ENCODE measurements around the gene COQ8B. TPM values are rescaled to one million over a fixed set of nuclear protein-coding genes. Genes with fewer than 3 reads are reported as not detected.

The COQ8B gene
- total RNA-seq, 1 experiment from 2014 or later, result 62.9 TPM

DNA sequence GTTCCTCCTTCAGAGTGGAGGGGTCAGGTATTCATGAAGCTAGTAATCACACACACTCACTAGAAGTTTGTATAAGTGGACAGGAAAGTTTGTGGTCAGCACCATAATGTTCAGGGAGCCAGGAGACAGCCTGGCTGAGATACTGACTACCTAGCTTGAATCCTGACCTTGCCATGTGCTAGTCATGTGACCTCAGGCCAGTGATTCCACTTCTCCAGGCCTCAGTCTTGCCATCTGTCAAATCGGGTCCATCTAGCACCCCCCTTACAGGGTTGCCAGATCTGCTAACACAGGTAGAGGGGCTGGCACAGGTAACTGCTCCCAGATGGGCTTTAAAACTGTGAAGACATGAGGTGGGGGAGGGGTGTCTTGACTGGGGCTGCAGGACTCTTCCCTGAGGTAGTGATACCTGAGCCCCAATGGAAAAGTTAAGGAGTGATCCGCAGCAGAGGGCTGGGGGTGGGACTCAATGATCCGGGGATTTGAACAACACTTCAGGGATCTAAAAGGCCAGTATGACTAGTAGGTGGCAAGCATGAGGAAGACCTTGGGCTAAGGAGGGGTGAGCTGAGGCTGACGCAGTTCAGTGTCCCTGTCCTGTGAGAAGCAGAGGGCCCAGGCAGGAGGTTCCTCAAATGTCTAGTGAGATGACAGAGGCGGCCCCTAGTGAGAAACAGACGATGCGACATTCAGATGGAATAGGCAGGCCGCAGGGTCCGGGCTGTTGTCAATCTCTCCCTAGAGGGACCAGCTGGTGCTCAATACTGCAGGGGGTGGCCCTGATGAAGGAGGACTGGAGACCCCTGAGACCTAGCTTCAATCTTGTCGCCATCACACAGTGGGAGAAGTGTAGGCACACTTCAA lies 25.1 kb upstream of the COQ8B start (continued):
- TF ChIP-seq, protein P1, sequence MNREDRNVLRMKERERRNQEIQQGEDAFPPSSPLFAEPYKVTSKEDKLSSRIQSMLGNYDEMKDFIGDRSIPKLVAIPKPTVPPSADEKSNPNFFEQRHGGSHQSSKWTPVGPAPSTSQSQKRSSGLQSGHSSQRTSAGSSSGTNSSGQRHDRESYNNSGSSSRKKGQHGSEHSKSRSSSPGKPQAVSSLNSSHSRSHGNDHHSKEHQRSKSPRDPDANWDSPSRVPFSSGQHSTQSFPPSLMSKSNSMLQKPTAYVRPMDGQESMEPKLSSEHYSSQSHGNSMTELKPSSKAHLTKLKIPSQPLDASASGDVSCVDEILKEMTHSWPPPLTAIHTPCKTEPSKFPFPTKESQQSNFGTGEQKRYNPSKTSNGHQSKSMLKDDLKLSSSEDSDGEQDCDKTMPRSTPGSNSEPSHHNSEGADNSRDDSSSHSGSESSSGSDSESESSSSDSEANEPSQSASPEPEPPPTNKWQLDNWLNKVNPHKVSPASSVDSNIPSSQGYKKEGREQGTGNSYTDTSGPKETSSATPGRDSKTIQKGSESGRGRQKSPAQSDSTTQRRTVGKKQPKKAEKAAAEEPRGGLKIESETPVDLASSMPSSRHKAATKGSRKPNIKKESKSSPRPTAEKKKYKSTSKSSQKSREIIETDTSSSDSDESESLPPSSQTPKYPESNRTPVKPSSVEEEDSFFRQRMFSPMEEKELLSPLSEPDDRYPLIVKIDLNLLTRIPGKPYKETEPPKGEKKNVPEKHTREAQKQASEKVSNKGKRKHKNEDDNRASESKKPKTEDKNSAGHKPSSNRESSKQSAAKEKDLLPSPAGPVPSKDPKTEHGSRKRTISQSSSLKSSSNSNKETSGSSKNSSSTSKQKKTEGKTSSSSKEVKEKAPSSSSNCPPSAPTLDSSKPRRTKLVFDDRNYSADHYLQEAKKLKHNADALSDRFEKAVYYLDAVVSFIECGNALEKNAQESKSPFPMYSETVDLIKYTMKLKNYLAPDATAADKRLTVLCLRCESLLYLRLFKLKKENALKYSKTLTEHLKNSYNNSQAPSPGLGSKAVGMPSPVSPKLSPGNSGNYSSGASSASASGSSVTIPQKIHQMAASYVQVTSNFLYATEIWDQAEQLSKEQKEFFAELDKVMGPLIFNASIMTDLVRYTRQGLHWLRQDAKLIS (CRISPR knock-in tag; IDR thresholded peaks at IDR 0.05; ENCODE audit: borderline replicate concordance), result no peak
- TF ChIP-seq, protein P2, sequence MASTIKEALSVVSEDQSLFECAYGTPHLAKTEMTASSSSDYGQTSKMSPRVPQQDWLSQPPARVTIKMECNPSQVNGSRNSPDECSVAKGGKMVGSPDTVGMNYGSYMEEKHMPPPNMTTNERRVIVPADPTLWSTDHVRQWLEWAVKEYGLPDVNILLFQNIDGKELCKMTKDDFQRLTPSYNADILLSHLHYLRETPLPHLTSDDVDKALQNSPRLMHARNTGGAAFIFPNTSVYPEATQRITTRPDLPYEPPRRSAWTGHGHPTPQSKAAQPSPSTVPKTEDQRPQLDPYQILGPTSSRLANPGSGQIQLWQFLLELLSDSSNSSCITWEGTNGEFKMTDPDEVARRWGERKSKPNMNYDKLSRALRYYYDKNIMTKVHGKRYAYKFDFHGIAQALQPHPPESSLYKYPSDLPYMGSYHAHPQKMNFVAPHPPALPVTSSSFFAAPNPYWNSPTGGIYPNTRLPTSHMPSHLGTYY (CRISPR knock-in tag; IDR thresholded peaks at IDR 0.05), result no peak
- TF ChIP-seq EMX1 (CRISPR knock-in tag; IDR thresholded peaks at IDR 0.05) (no peak), GABPB1 (CRISPR knock-in tag; IDR thresholded peaks at IDR 0.05) (no peak), OVOL2 (CRISPR knock-in tag; IDR thresholded peaks at IDR 0.05; ENCODE audit: borderline replicate concordance) (no peak), NFE2L1 (CRISPR knock-in tag; IDR thresholded peaks at IDR 0.05) (no peak), ATF1 (CRISPR knock-in tag; IDR thresholded peaks at IDR 0.05) (no peak)
- TF ChIP-seq, protein P3, sequence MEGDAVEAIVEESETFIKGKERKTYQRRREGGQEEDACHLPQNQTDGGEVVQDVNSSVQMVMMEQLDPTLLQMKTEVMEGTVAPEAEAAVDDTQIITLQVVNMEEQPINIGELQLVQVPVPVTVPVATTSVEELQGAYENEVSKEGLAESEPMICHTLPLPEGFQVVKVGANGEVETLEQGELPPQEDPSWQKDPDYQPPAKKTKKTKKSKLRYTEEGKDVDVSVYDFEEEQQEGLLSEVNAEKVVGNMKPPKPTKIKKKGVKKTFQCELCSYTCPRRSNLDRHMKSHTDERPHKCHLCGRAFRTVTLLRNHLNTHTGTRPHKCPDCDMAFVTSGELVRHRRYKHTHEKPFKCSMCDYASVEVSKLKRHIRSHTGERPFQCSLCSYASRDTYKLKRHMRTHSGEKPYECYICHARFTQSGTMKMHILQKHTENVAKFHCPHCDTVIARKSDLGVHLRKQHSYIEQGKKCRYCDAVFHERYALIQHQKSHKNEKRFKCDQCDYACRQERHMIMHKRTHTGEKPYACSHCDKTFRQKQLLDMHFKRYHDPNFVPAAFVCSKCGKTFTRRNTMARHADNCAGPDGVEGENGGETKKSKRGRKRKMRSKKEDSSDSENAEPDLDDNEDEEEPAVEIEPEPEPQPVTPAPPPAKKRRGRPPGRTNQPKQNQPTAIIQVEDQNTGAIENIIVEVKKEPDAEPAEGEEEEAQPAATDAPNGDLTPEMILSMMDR (IDR thresholded peaks at IDR 0.05), result no peak
- TF ChIP-seq, protein P4, sequence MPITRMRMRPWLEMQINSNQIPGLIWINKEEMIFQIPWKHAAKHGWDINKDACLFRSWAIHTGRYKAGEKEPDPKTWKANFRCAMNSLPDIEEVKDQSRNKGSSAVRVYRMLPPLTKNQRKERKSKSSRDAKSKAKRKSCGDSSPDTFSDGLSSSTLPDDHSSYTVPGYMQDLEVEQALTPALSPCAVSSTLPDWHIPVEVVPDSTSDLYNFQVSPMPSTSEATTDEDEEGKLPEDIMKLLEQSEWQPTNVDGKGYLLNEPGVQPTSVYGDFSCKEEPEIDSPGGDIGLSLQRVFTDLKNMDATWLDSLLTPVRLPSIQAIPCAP (CRISPR knock-in tag; IDR thresholded peaks at IDR 0.05), result no peak

DNA sequence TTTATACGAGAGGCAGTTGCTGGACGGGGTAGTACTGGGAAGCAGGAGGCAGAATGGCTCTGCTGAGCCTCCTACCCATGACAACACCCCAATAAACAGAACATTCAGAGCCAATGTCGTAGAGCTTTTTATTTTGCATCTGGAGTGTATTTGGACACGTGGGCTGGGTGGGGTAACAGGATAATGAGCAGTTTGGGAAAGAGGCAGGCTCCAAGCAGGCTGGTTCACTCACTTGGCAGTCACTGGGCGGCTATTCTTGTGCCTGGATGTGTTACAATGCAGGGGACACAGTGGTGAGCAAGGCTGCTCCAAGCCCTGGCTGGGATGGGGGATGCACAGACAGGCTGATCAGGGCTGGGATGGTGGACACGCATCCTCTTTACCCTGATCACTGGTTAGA lies 24.1 kb upstream of the COQ8B start:
- Mint-ChIP-seq H3K27me3 (ENCODE audit: low read depth) (no peaks in the 10 kb centered on the region), H3K9me3 (no peaks in the 10 kb centered on the region), H3K4me1 (peaks cover 16% of the 10 kb centered on the region), H3K4me3 (no peak overlapping the region), H3K36me3 (peaks cover 23% of the 10 kb centered on the region), H3K27ac (no peak overlapping the region; the same call in 1 of the 2 replicates)
- ChIA-PET CTCF (interaction anchor here (1.0 to 1.6 kb wide), 3 partner anchors 38 to 78 kb away, joined by 3 to 4 read pairs (median 3); partner anchors contain the start of gene EGLN2), POLR2A (no interaction called here)
- DNase-seq (ENCODE audit: low spot score) (no peak), ATAC-seq (no peak)
- TF ChIP-seq FOXP1 (CRISPR knock-in tag; IDR thresholded peaks at IDR 0.05; ENCODE audit: borderline replicate concordance), result no peak
- TF ChIP-seq TP53 (CRISPR knock-in tag; IDR thresholded peaks at IDR 0.05), result no peak
- no peak for TF ChIP-seq SP1 (CRISPR knock-in tag; conservative IDR thresholded peaks at IDR 0.05)
- no peak for TF ChIP-seq JAZF1 (CRISPR knock-in tag; IDR thresholded peaks at IDR 0.05)
- no peak for TF ChIP-seq NR2C2 (CRISPR knock-in tag; IDR thresholded peaks at IDR 0.05)
- no peak for TF ChIP-seq SMAD4 (CRISPR knock-in tag; IDR thresholded peaks at IDR 0.05)
- TF ChIP-seq EMX1 (CRISPR knock-in tag; IDR thresholded peaks at IDR 0.05), result no peak
- no peak for TF ChIP-seq ZNF671 (CRISPR knock-in tag; IDR thresholded peaks at IDR 0.05)
- TF ChIP-seq JUN (CRISPR knock-in tag; IDR thresholded peaks at IDR 0.05), result no peak
- TF ChIP-seq ZNF416 (CRISPR knock-in tag; IDR thresholded peaks at IDR 0.05), result no peak
- TF ChIP-seq RELA (CRISPR knock-in tag; IDR thresholded peaks at IDR 0.05; ENCODE audit: borderline replicate concordance), result no peak
- TF ChIP-seq, protein P5, sequence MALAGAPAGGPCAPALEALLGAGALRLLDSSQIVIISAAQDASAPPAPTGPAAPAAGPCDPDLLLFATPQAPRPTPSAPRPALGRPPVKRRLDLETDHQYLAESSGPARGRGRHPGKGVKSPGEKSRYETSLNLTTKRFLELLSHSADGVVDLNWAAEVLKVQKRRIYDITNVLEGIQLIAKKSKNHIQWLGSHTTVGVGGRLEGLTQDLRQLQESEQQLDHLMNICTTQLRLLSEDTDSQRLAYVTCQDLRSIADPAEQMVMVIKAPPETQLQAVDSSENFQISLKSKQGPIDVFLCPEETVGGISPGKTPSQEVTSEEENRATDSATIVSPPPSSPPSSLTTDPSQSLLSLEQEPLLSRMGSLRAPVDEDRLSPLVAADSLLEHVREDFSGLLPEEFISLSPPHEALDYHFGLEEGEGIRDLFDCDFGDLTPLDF (CRISPR knock-in tag; IDR thresholded peaks at IDR 0.05), result no peak
- TF ChIP-seq, protein P6, sequence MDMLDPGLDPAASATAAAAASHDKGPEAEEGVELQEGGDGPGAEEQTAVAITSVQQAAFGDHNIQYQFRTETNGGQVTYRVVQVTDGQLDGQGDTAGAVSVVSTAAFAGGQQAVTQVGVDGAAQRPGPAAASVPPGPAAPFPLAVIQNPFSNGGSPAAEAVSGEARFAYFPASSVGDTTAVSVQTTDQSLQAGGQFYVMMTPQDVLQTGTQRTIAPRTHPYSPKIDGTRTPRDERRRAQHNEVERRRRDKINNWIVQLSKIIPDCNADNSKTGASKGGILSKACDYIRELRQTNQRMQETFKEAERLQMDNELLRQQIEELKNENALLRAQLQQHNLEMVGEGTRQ (CRISPR knock-in tag; IDR thresholded peaks at IDR 0.05), result no peak
- TF ChIP-seq ZNF232 (CRISPR knock-in tag; IDR thresholded peaks at IDR 0.05), result no peak
- TF ChIP-seq, protein P7, sequence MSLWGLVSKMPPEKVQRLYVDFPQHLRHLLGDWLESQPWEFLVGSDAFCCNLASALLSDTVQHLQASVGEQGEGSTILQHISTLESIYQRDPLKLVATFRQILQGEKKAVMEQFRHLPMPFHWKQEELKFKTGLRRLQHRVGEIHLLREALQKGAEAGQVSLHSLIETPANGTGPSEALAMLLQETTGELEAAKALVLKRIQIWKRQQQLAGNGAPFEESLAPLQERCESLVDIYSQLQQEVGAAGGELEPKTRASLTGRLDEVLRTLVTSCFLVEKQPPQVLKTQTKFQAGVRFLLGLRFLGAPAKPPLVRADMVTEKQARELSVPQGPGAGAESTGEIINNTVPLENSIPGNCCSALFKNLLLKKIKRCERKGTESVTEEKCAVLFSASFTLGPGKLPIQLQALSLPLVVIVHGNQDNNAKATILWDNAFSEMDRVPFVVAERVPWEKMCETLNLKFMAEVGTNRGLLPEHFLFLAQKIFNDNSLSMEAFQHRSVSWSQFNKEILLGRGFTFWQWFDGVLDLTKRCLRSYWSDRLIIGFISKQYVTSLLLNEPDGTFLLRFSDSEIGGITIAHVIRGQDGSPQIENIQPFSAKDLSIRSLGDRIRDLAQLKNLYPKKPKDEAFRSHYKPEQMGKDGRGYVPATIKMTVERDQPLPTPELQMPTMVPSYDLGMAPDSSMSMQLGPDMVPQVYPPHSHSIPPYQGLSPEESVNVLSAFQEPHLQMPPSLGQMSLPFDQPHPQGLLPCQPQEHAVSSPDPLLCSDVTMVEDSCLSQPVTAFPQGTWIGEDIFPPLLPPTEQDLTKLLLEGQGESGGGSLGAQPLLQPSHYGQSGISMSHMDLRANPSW (CRISPR knock-in tag; conservative IDR thresholded peaks at IDR 0.05; ENCODE audit: low read depth), result no peak

Data from WTC11 (cell line).